OCI-LY7 (cell line): Measurements from ENCODE around the gene GRHL1. TPM values are rescaled to one million over a fixed set of nuclear protein-coding genes. Genes with fewer than 3 reads are reported as not detected.

Experiments
- BruUV-seq: library from RNA; stranded (reverse); fragments of 400-500 nt; replicated peaks from 2 replicates; lab custom pipeline; 2021; lab: Mats Ljungman, UMichigan
- CTCF ChIA-PET: fragments of 300-600 bp; sonication (Branson Sonifier 250); formaldehyde crosslinking; loops from one replicate; lab custom pipeline; 2022; ENCODE audit warnings: antibody characterized with exemption; ENCODE audit not compliant: unreplicated experiment; lab: Charles Lee
- POLR2A ChIA-PET: fragments of 300-600 bp; sonication (Branson Sonifier 250); formaldehyde crosslinking; loops from one replicate; lab custom pipeline; 2022; ENCODE audit warnings: antibody characterized with exemption; lab: Charles Lee
- DNase-seq: peaks from one replicate; pipeline ENCODE4 v3.0.0-alpha.2; 2015; ENCODE audit warnings: low spot score
- H2AFZ ChIP-seq: fragments of 200-600 bp; sonication (generic), shearing (Covaris generic); 2 replicates; pipeline ENCODE4 v1.6.1; 2014; ENCODE audit warnings: mild to moderate bottlenecking, antibody characterized with exemption, low read length, moderate library complexity
- H3K27ac ChIP-seq: fragments of 200-600 bp; sonication (generic); 2 replicates; pipeline ENCODE4 v1.5.1; 2014; ENCODE audit warnings: mixed run types, low read depth, mild to moderate bottlenecking, moderate library complexity, low read length, inconsistent platforms; ENCODE audit not compliant: poor library complexity, severe bottlenecking
- H3K36me3 ChIP-seq: fragments of 200-600 bp; sonication (generic); 2 replicates; pipeline ENCODE4 v1.6.1; 2014; ENCODE audit warnings: mild to moderate bottlenecking, antibody characterized with exemption, low read length, moderate library complexity, mixed read lengths; ENCODE audit not compliant: insufficient read depth
- H3K4me1 ChIP-seq: fragments of 200-600 bp; sonication (generic); 2 replicates; pipeline ENCODE4 v1.5.1; 2014; ENCODE audit warnings: mild to moderate bottlenecking, low read length; ENCODE audit not compliant: insufficient read depth, poor library complexity, severe bottlenecking
- H3K4me2 ChIP-seq: fragments of 200-600 bp; sonication (generic); 2 replicates; pipeline ENCODE4 v1.6.1; 2014; ENCODE audit warnings: mild to moderate bottlenecking, low read length
- H3K4me3 ChIP-seq: fragments of 200-600 bp; sonication (generic); 2 replicates; pipeline ENCODE4 v1.5.1; 2014; ENCODE audit warnings: mild to moderate bottlenecking, low read depth, low read length; ENCODE audit not compliant: poor library complexity, severe bottlenecking
- H3K79me2 ChIP-seq: fragments of 200-600 bp; sonication (generic); 2 replicates; pipeline ENCODE4 v1.6.1; 2016; ENCODE audit warnings: low read depth, mild to moderate bottlenecking, low read length, moderate library complexity, mixed read lengths; ENCODE audit not compliant: insufficient read depth
- H3K9me2 ChIP-seq: fragments of 200-600 bp; sonication (generic); 2 replicates; pipeline ENCODE4 v1.6.1; 2016; ENCODE audit warnings: mild to moderate bottlenecking, low read length, mixed read lengths; ENCODE audit not compliant: insufficient read depth
- H3K9me3 ChIP-seq: fragments of 200-600 bp; sonication (generic); 2 replicates; pipeline ENCODE4 v1.6.1; 2014; ENCODE audit warnings: mild to moderate bottlenecking, mixed run types, low read length, mixed read lengths
- H4K20me1 ChIP-seq: fragments of 200-600 bp; sonication (generic); 2 replicates; pipeline ENCODE4 v1.6.1; 2014; ENCODE audit warnings: mild to moderate bottlenecking, antibody characterized with exemption, low read length, moderate library complexity, mixed read lengths; ENCODE audit not compliant: insufficient read depth
- EZH2phosphoT487 ChIP-seq: fragments of 200-600 bp; sonication (generic); IDR thresholded peaks from 2 replicates; pipeline ENCODE4 v1.6.1; 2018; ENCODE audit warnings: low read depth, borderline replicate concordance, mild to moderate bottlenecking, mixed run types, antibody characterized with exemption, low read length, moderate library complexity, mixed read lengths
- intact Hi-C: fragments of 100-400 bp; cut with micrococcal nuclease; formaldehyde crosslinking; loops from one replicate; pipeline ENCODE4 v1.10.0; 2022; ENCODE audit not compliant: unreplicated experiment
- total RNA-seq, 2 experiments: library from RNA; depleted of rRNA in 1 of 2; stranded (reverse); fragments of >200 nt in 1 of 2; shearing (Covaris generic) in 1 of 2; gene quantifications; 2 replicates each; pipeline ENCODE4 v1.2.3, GENCODE V29; 2014 to 2022
- TF ChIP-seq, protein P1 (sequence below): fragments of 200-600 bp; sonication (generic); conservative IDR thresholded peaks from 2 replicates; pipeline ENCODE4 v1.5.1; 2014; ENCODE audit warnings: mild to moderate bottlenecking, antibody characterized with exemption, low read length, moderate library complexity, mixed read lengths

Gene GRHL1
- total RNA-seq, 2 experiments from 2014 or later, result 0.19 to 2.5 TPM

DNA sequence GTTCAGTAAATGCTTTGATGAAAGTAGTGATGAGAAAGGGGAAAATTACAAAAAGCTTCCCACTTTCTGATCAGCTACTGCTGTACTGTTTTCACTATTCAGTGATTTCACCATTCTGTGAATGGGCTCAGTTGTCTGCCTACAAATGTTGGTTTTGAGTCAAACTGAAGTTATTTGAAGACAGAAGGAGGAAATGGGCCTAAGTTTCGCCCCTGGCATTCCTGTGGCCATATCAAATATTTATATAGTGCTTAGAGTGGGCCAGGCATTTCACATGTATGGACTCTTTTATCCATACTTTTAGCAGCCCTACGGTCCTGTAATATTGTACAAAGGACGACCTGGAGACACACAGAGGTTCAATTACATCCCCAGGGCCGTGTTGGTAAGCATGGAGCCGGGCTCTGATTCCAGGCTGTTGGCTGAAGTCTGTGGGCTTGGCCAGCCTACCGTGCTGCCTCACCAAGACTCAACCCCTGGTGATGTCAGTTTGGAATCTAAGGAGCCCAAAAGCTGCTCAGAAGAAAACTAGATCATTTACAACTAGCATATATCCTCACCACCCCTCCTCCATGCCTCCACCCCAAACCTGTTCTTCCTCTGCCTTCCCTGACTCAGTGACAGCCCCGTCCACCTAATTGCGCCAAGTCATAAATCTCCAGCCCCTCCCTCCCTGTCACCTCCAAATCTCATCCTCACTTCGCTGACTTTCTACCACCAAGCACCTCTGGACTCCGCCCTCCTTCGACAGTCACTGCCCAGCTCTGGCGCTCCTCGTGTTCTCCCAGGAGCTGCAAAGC, 10.1 kb upstream of the GRHL1 start:
- no peak overlapping the region for H3K4me2 ChIP-seq
- intact Hi-C loops, result no loop called here
- BruUV-seq, result no TSS peak
- TF ChIP-seq EZH2phosphoT487, result no peak
- TF ChIP-seq, protein P1, sequence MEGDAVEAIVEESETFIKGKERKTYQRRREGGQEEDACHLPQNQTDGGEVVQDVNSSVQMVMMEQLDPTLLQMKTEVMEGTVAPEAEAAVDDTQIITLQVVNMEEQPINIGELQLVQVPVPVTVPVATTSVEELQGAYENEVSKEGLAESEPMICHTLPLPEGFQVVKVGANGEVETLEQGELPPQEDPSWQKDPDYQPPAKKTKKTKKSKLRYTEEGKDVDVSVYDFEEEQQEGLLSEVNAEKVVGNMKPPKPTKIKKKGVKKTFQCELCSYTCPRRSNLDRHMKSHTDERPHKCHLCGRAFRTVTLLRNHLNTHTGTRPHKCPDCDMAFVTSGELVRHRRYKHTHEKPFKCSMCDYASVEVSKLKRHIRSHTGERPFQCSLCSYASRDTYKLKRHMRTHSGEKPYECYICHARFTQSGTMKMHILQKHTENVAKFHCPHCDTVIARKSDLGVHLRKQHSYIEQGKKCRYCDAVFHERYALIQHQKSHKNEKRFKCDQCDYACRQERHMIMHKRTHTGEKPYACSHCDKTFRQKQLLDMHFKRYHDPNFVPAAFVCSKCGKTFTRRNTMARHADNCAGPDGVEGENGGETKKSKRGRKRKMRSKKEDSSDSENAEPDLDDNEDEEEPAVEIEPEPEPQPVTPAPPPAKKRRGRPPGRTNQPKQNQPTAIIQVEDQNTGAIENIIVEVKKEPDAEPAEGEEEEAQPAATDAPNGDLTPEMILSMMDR, result no peak
- no peak overlapping the region for H3K27ac ChIP-seq
- no peak overlapping the region for H2AFZ ChIP-seq
- H3K9me3 ChIP-seq, result no peaks in the 10 kb centered on the region
- H3K36me3 ChIP-seq, result no peaks in the 10 kb centered on the region
- H3K4me3 ChIP-seq, result no peak overlapping the region
- ChIA-PET CTCF (no interaction called here), POLR2A (interaction anchor here (0.6 kb wide), 1 partner anchor 202 kb away, joined by 3 read pairs; no protein-coding TSS in a partner anchor)
- H3K9me2 ChIP-seq, result no peaks in the 10 kb centered on the region
- DNase-seq, result no peak
- no peaks in the 10 kb centered on the region for H3K79me2 ChIP-seq
- no peaks in the 10 kb centered on the region for H4K20me1 ChIP-seq
- no peaks in the 10 kb centered on the region for H3K4me1 ChIP-seq

GRCh38 chr2:9941996-9942390, 9.5 kb upstream of the GRHL1 start:
- no peak for DNase-seq
- H3K27ac ChIP-seq, result no peak overlapping the region
- no peaks in the 10 kb centered on the region for H3K9me3 ChIP-seq
- no peaks in the 10 kb centered on the region for H3K36me3 ChIP-seq
- no TSS peak for BruUV-seq
- H3K79me2 ChIP-seq, result no peaks in the 10 kb centered on the region
- intact Hi-C loops, result no loop called here
- H4K20me1 ChIP-seq, result no peaks in the 10 kb centered on the region
- no peaks in the 10 kb centered on the region for H3K4me1 ChIP-seq
- no peak overlapping the region for H2AFZ ChIP-seq
- H3K4me3 ChIP-seq, result no peak overlapping the region
- TF ChIP-seq EZH2phosphoT487, result no peak
- TF ChIP-seq, protein P1, result no peak
- POLR2A ChIA-PET, result interaction anchor here (0.6 to 0.7 kb wide), 3 partner anchors 19 to 45 kb away, joined by 3 to 4 read pairs (median 4); no protein-coding TSS in a partner anchor
- H3K4me2 ChIP-seq, result no peak overlapping the region
- CTCF ChIA-PET, result no interaction called here
- no peaks in the 10 kb centered on the region for H3K9me2 ChIP-seq

GRCh38 chr2:9944330-9944758, 7.1 kb upstream of the GRHL1 start:
- Histone ChIP-seq H3K27ac (no peak overlapping the region), H4K20me1 (no peaks in the 10 kb centered on the region), H3K4me3 (no peak overlapping the region), H2AFZ (no peak overlapping the region), H3K9me2 (no peaks in the 10 kb centered on the region), H3K36me3 (no peaks in the 10 kb centered on the region), H3K79me2 (no peaks in the 10 kb centered on the region), H3K4me1 (no peaks in the 10 kb centered on the region), H3K4me2 (no peak overlapping the region), H3K9me3 (no peaks in the 10 kb centered on the region)
- DNase-seq, result no peak
- TF ChIP-seq, protein P1, result no peak
- TF ChIP-seq EZH2phosphoT487, result no peak
- no TSS peak for BruUV-seq
- ChIA-PET POLR2A (interaction anchor here (0.7 to 1.0 kb wide), 2 partner anchors 40 to 44 kb away, joined by 3 to 4 read pairs; no protein-coding TSS in a partner anchor), CTCF (interaction anchor here (0.9 kb wide), 1 partner anchor 145 kb away, joined by 3 read pairs; no protein-coding TSS in a partner anchor)
- intact Hi-C loops, result no loop called here
